ENCODE measurements around the gene PAAF1.

- TF ChIP-seq CTCF (conservative IDR thresholded peaks at IDR 0.05 in 1 of 2, IDR thresholded peaks at IDR 0.05 in 1 of 2; ENCODE audit: low read depth in 1 of 2, low read length in 2 of 2) (peak in 1 of 2 donors; percentile 5), EZH2 (IDR thresholded peaks at IDR 0.05; ENCODE audit: low read length, missing control alignments) (no peak)
These were observed 30.4 kb downstream of the PAAF1 start for GRCh38 chr11:73907191-73907590.
